Lung (tissue), 12 donors: ENCODE results near the gene TAPT1. TPM values are rescaled to one million over a fixed set of nuclear protein-coding genes. Genes with fewer than 3 reads are reported as not detected.

Source experiments
- ATAC-seq: fragments of 200-7000 bp; cut with Tn5 transposase; one replicate; pipeline ENCODE4 v1.9.1; 2020; ENCODE audit warnings: moderate number of reproducible peaks; ENCODE audit not compliant: insufficient read depth, low FRiP score
- DNase-seq, 3 donors: peaks; one replicate each; pipeline ENCODE4 v3.0.0-alpha.2; 2013 to 2017
- H3K27ac ChIP-seq, 2 donors: one replicate each; pipeline ENCODE4 v1.5.1; 2013; ENCODE audit warnings: mild to moderate bottlenecking in 2 of 2, moderate library complexity in 2 of 2, control low read depth in 1 of 2, inconsistent platforms in 1 of 2, low read depth in 1 of 2, low read length in 1 of 2
- H3K27me3 ChIP-seq, 3 donors: one replicate each; pipeline ENCODE4 v1.5.1; 2013; ENCODE audit warnings: low read length in 2 of 3; ENCODE audit not compliant: control insufficient read depth in 3 of 3, insufficient read depth in 3 of 3
- H3K36me3 ChIP-seq, 4 donors: one replicate each; pipeline ENCODE4 v1.5.1; 2013; ENCODE audit warnings: low read length in 4 of 4, mild to moderate bottlenecking in 1 of 4, moderate library complexity in 1 of 4; ENCODE audit not compliant: control insufficient read depth in 4 of 4, insufficient read depth in 4 of 4
- H3K4me1 ChIP-seq, 5 donors: one replicate each; pipeline ENCODE4 v1.5.1; 2013; ENCODE audit warnings: low read length in 5 of 5, mild to moderate bottlenecking in 2 of 5, moderate library complexity in 1 of 5; ENCODE audit not compliant: control insufficient read depth in 5 of 5, insufficient read depth in 5 of 5
- H3K4me3 ChIP-seq: one replicate; pipeline ENCODE4 v1.5.1; 2013; ENCODE audit warnings: mild to moderate bottlenecking, control low read depth, moderate library complexity
- H3K9ac ChIP-seq, 2 donors: one replicate each; pipeline ENCODE4 v1.5.1; 2013; ENCODE audit warnings: low read length in 2 of 2, control low read depth in 1 of 2; ENCODE audit not compliant: insufficient read depth in 1 of 2
- H3K9me3 ChIP-seq, 4 donors: one replicate each; pipeline ENCODE4 v1.5.1; 2013; ENCODE audit warnings: low read length in 3 of 4, mild to moderate bottlenecking in 1 of 4, moderate library complexity in 1 of 4; ENCODE audit not compliant: control insufficient read depth in 4 of 4, insufficient read depth in 3 of 4
- CTCF ChIP-seq: IDR thresholded peaks from 2 replicates; pipeline ENCODE4 v1.5.1; 2012; ENCODE audit warnings: mild to moderate bottlenecking; ENCODE audit errors: control extremely low read depth, extremely low read depth
- WGBS, 2 donors: extraction: QIAGEN DNeasy Blood & Tissue Kit; methylation state at CpG; one replicate each; pipeline ENCODE4 v1.1.7; 2013; 5-methylcytosine and 5-hydroxymethylcytosine counted together
- polyA plus RNA-seq, 2 donors: library from polyadenylated mRNA; stranded (reverse); fragments of 200-250 nt; gene quantifications; one replicate each; pipeline ENCODE4 v1.2.1, GENCODE V29; 2013
- total RNA-seq, 2 donors: library from RNA; depleted of rRNA in 1 of 2; stranded (reverse); fragments of >200 nt in 1 of 2; gene quantifications; one replicate each; pipeline ENCODE4 v1.2.1, GENCODE V29; 2014 to 2021
- donor health status: control.
- donor health status: control.
- donor health status: Bipolar disorder and iron deficiency.
- donor health status: healthy.
- donor health status: DM: yes; HTN: yes; CAD: no.

The TAPT1 gene
- total and polyA plus RNA-seq, 4 donors: 13.8 to 102 (median 30.2) TPM

- no peaks in the 10 kb centered on the region for H3K27me3 ChIP-seq
- peaks cover 0 to 4% (median 1%) of the 10 kb centered on the region in 4 donors for H3K36me3 ChIP-seq
- no peak for TF ChIP-seq CTCF
- H3K4me1 ChIP-seq: no peaks in the 10 kb centered on the region
- H3K9me3 ChIP-seq: no peaks in the 10 kb centered on the region
- no peak overlapping the region for H3K9ac ChIP-seq
- H3K4me3 ChIP-seq: no peak overlapping the region
- ATAC-seq (no peak), DNase-seq (no peak)
- H3K27ac ChIP-seq: no peak overlapping the region
Observed at GRCh38 chr4:16240300-16240699, 14.0 kb upstream of the TAPT1 start.

DNA sequence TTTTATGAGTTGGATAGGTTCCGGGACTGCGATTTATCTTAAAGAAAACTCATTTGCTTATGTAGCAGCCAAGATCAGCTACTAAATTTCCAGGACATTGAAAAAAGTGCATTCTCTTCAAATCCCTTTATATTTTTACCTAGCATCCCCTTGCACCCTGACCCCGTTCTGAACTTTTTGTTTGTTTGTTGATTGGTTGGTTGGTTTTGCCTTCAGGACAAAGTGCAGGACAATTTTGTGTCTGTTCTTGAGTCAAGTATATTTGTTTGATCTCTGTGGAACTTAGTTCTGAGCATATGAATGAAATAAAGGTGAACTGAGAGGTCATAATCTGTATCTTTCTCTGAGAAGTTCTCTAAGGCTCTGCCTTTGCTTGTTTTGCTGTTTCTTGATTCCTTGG is 12.8 kb upstream of the TAPT1 start:
- no peak for TF ChIP-seq CTCF
- H3K27ac ChIP-seq: no peak overlapping the region
- DNase-seq: no peak
- H3K4me1 ChIP-seq: no peaks in the 10 kb centered on the region
- no peak for ATAC-seq
- peaks cover 0 to 4% (median 1%) of the 10 kb centered on the region in 4 donors for H3K36me3 ChIP-seq
- 98 to 99% methylated on average over 3 of the region's 3 CpGs for WGBS, 2 donors
- no peaks in the 10 kb centered on the region for H3K9me3 ChIP-seq
- no peak overlapping the region for H3K9ac ChIP-seq
- H3K27me3 ChIP-seq: no peaks in the 10 kb centered on the region
- H3K4me3 ChIP-seq: no peak overlapping the region

GRCh38 chr4:16238327-16238726 is 12.1 kb upstream of the TAPT1 start:
- no peak for ATAC-seq
- Histone ChIP-seq H3K27ac (no peak overlapping the region), H3K36me3 (peaks cover 0 to 4% (median 1%) of the 10 kb centered on the region in 4 donors), H3K9me3 (no peaks in the 10 kb centered on the region), H3K4me3 (no peak overlapping the region), H3K27me3 (no peaks in the 10 kb centered on the region), H3K9ac (no peak overlapping the region), H3K4me1 (no peaks in the 10 kb centered on the region)
- no peak for TF ChIP-seq CTCF
- WGBS, 2 donors: 72 to 81% methylated on average over 3 of the region's 3 CpGs
- no peak for DNase-seq

- DNase-seq (peak in 1 of 3 donors; percentile 21), ATAC-seq (peak; percentile 41)
- Histone ChIP-seq H3K27me3 (no peaks in the 10 kb centered on the region), H3K9me3 (no peaks in the 10 kb centered on the region), H3K9ac (no peak overlapping the region), H3K27ac (no peak overlapping the region), H3K4me3 (no peak overlapping the region), H3K4me1 (no peaks in the 10 kb centered on the region), H3K36me3 (no peaks in the 10 kb centered on the region)
- TF ChIP-seq CTCF: no peak
- 35 to 74% methylated on average over 7 of the region's 7 CpGs for WGBS, 2 donors
Observed at GRCh38 chr4:16237715-16238114, 11.4 kb upstream of the TAPT1 start.
